HepG2 (cell line): ENCODE results near the gene RAD51AP1. TPM values are rescaled to one million over a fixed set of nuclear protein-coding genes. Genes with fewer than 3 reads are reported as not detected.

Experiments
- ARNT2 ChIP-seq: sonication (generic); formaldehyde crosslinking; IDR thresholded peaks from 2 replicates; pipeline ENCODE4 v1.8.0; 2022; ENCODE audit warnings: mild to moderate bottlenecking, low read depth, missing genetic modification reagents, moderate library complexity
- CCAR2 ChIP-seq: fragments of 200-400 bp; formaldehyde crosslinking; optimal IDR thresholded peaks from 2 replicates; pipeline ENCODE3; 2018; ENCODE audit warnings: low read depth, mild to moderate bottlenecking, low read length, moderate library complexity
- GABPA ChIP-seq, 2 experiments: IDR thresholded peaks; 2 replicates each; pipeline ENCODE4 v1.6.1; 2011 to 2016; ENCODE audit warnings: low read depth in 2 of 2, low read length in 1 of 2, missing biosample characterization in 1 of 2, missing genetic modification characterization in 1 of 2
- HIVEP1 ChIP-seq: sonication (generic); formaldehyde crosslinking; IDR thresholded peaks from 2 replicates; pipeline ENCODE4 v1.4.0; 2020; ENCODE audit warnings: mild to moderate bottlenecking, missing genetic modification reagents
- KDM5B ChIP-seq: sonication (generic); formaldehyde crosslinking; IDR thresholded peaks from 2 replicates; pipeline ENCODE4 v1.4.0; 2020; ENCODE audit warnings: missing genetic modification reagents, mild to moderate bottlenecking, borderline replicate concordance
- MLXIP ChIP-seq: sonication (generic); formaldehyde crosslinking; IDR thresholded peaks from 2 replicates; pipeline ENCODE4 v1.9.0; 2021; ENCODE audit warnings: missing genetic modification reagents, borderline replicate concordance
- PHF21A ChIP-seq: sonication (generic); formaldehyde crosslinking; IDR thresholded peaks from 2 replicates; pipeline ENCODE4 v1.5.0; 2020; ENCODE audit warnings: mild to moderate bottlenecking, missing genetic modification reagents
- RBFOX2 ChIP-seq: fragments of 200-400 bp; formaldehyde crosslinking; IDR thresholded peaks from 2 replicates; pipeline ENCODE4 v1.6.1; 2017; ENCODE audit warnings: low read depth, mild to moderate bottlenecking, low read length
- RFX1 ChIP-seq: fragments of 450-650 bp; IDR thresholded peaks from 2 replicates; pipeline ENCODE4 v1.6.1; 2017
- SMAD1 ChIP-seq: sonication (generic); formaldehyde crosslinking; IDR thresholded peaks from 2 replicates; pipeline ENCODE4 v1.4.0; 2020; ENCODE audit warnings: missing genetic modification reagents, low read depth, mild to moderate bottlenecking, borderline replicate concordance
- TARDBP ChIP-seq: sonication (generic); formaldehyde crosslinking; IDR thresholded peaks from 2 replicates; pipeline ENCODE4 v1.8.0; 2022; ENCODE audit warnings: mild to moderate bottlenecking, missing genetic modification reagents
- TCF7L2 ChIP-seq: IDR thresholded peaks from 2 replicates; pipeline ENCODE4 v1.6.1; 2011; ENCODE audit warnings: mild to moderate bottlenecking, low read depth, low read length, moderate library complexity
- TGIF2 ChIP-seq: IDR thresholded peaks from 2 replicates; pipeline ENCODE4 v1.6.1; 2016; ENCODE audit warnings: control low read depth, missing compliant biosample characterization
- YEATS2 ChIP-seq: sonication (generic); formaldehyde crosslinking; IDR thresholded peaks from 2 replicates; pipeline ENCODE4 v1.4.0; 2020; ENCODE audit warnings: missing genetic modification reagents, borderline replicate concordance
- YEATS4 ChIP-seq: sonication (generic); formaldehyde crosslinking; IDR thresholded peaks from 2 replicates; pipeline ENCODE4 v1.4.0; 2020; ENCODE audit warnings: missing genetic modification reagents, borderline replicate concordance
- polyA plus RNA-seq, 8 experiments: library from polyadenylated mRNA; depleted of rRNA in 3 of 8; stranded (reverse) in 7 of 8; unstranded in 1 of 8; fragments of >200 nt; fragmentation: Illumina TruSeq in 4 of 8; extraction: Trizol in 4 of 8; gene quantifications; 2 replicates each; pipeline versions ENCODE4 v1.2.1 to v1.2.3, GENCODE V29; 2011 to 2016; ENCODE audit warnings: low read depth in 4 of 8, missing spikeins in 1 of 8, mixed read lengths in 1 of 8; ENCODE audit not compliant: insufficient read depth in 1 of 8
- total RNA-seq, 5 experiments: library from RNA; depleted of rRNA; stranded (reverse); fragments of >200 nt; fragmentation: Illumina TruSeq; extraction: Trizol; gene quantifications; 2 replicates each; pipeline ENCODE4 v1.2.3, GENCODE V29; 2016; ENCODE audit warnings: low read depth in 1 of 5
- TF ChIP-seq, protein P1 (sequence below): IDR thresholded peaks from 2 replicates; pipeline ENCODE4 v1.6.1; 2016; ENCODE audit warnings: missing compliant biosample characterization, missing genetic modification reagents, borderline replicate concordance
- TF ChIP-seq, protein P2 (sequence below): conservative IDR thresholded peaks from 2 replicates; pipeline ENCODE4 v1.6.1; 2018; ENCODE audit warnings: missing genetic modification reagents
- TF ChIP-seq, protein P3 (sequence below): sonication (generic); formaldehyde crosslinking; IDR thresholded peaks from 2 replicates; pipeline ENCODE4 v1.9.0; 2022; ENCODE audit warnings: missing genetic modification reagents, mild to moderate bottlenecking, borderline replicate concordance
- TF ChIP-seq, protein P4 (sequence below): sonication (generic); formaldehyde crosslinking; IDR thresholded peaks from 2 replicates; pipeline ENCODE4 v1.4.0; 2020; ENCODE audit warnings: missing genetic modification reagents
- TF ChIP-seq, protein P5 (sequence below): sonication (generic); formaldehyde crosslinking; IDR thresholded peaks from 2 replicates; pipeline ENCODE4 v1.9.0; 2021; ENCODE audit warnings: missing genetic modification reagents, borderline replicate concordance

The RAD51AP1 gene
- total and polyA plus RNA-seq, 2 of the 13 experiments (the other 11 are each of a cell fraction or from before 2014, with no cell fraction given) = 16.6 to 49.3 TPM

GRCh38 chr12:4604684-4605193 lies 66.0 kb downstream of the RAD51AP1 start (continued):
- no peak for TF ChIP-seq TCF7L2
- no peak for TF ChIP-seq GABPA (IDR thresholded peaks at IDR 0.05; ENCODE audit: low read depth, low read length)
- no peak for TF ChIP-seq GABPA (CRISPR knock-in tag; IDR thresholded peaks at IDR 0.05; ENCODE audit: low read depth)
- TF ChIP-seq TGIF2 (CRISPR knock-in tag) = no peak
- no peak for TF ChIP-seq SMAD1 (CRISPR knock-in tag)
- TF ChIP-seq YEATS2 (CRISPR knock-in tag) = peak; percentile 79
- no peak for TF ChIP-seq RFX1
- peak; percentile 38; the same call in 1 of the 2 replicates for TF ChIP-seq RBFOX2
- TF ChIP-seq CCAR2 = peak; percentile 59
- TF ChIP-seq, protein P1, sequence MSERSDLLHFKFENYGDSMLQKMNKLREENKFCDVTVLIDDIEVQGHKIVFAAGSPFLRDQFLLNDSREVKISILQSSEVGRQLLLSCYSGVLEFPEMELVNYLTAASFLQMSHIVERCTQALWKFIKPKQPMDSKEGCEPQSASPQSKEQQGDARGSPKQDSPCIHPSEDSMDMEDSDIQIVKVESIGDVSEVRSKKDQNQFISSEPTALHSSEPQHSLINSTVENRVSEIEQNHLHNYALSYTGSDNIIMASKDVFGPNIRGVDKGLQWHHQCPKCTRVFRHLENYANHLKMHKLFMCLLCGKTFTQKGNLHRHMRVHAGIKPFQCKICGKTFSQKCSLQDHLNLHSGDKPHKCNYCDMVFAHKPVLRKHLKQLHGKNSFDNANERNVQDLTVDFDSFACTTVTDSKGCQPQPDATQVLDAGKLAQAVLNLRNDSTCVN (CRISPR knock-in tag) = peak; percentile 68; the same call in 1 of the 2 replicates
- TF ChIP-seq HIVEP1 (CRISPR knock-in tag) = peak; percentile 58; the same call in 1 of the 2 replicates
- peak; percentile 47; the same call in 1 of the 2 replicates for TF ChIP-seq PHF21A (CRISPR knock-in tag)
- TF ChIP-seq, protein P2, sequence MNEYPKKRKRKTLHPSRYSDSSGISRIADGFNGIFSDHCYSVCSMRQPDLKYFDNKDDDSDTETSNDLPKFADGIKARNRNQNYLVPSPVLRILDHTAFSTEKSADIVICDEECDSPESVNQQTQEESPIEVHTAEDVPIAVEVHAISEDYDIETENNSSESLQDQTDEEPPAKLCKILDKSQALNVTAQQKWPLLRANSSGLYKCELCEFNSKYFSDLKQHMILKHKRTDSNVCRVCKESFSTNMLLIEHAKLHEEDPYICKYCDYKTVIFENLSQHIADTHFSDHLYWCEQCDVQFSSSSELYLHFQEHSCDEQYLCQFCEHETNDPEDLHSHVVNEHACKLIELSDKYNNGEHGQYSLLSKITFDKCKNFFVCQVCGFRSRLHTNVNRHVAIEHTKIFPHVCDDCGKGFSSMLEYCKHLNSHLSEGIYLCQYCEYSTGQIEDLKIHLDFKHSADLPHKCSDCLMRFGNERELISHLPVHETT (CRISPR knock-in tag) = no peak
- TF ChIP-seq, protein P3, sequence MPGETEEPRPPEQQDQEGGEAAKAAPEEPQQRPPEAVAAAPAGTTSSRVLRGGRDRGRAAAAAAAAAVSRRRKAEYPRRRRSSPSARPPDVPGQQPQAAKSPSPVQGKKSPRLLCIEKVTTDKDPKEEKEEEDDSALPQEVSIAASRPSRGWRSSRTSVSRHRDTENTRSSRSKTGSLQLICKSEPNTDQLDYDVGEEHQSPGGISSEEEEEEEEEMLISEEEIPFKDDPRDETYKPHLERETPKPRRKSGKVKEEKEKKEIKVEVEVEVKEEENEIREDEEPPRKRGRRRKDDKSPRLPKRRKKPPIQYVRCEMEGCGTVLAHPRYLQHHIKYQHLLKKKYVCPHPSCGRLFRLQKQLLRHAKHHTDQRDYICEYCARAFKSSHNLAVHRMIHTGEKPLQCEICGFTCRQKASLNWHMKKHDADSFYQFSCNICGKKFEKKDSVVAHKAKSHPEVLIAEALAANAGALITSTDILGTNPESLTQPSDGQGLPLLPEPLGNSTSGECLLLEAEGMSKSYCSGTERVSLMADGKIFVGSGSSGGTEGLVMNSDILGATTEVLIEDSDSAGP = peak; percentile 62; the same call in 1 of the 2 replicates
- no peak for TF ChIP-seq ARNT2 (CRISPR knock-in tag)
- TF ChIP-seq TARDBP = no peak
- TF ChIP-seq YEATS4 (CRISPR knock-in tag) = peak; percentile 71; the same call in 1 of the 2 replicates
- TF ChIP-seq, protein P4, sequence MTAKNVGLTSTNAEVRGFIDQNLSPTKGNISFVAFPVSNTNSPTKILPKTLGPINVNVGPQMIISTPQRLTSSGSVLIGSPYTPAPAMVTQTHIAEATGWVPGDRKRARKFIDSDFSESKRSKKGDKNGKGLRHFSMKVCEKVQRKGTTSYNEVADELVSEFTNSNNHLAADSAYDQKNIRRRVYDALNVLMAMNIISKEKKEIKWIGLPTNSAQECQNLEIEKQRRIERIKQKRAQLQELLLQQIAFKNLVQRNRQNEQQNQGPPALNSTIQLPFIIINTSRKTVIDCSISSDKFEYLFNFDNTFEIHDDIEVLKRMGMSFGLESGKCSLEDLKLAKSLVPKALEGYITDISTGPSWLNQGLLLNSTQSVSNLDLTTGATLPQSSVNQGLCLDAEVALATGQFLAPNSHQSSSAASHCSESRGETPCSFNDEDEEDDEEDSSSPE = no peak
- TF ChIP-seq KDM5B (CRISPR knock-in tag) = peak; percentile 72; the same call in 1 of the 2 replicates
- TF ChIP-seq MLXIP = no peak
- TF ChIP-seq, protein P5, sequence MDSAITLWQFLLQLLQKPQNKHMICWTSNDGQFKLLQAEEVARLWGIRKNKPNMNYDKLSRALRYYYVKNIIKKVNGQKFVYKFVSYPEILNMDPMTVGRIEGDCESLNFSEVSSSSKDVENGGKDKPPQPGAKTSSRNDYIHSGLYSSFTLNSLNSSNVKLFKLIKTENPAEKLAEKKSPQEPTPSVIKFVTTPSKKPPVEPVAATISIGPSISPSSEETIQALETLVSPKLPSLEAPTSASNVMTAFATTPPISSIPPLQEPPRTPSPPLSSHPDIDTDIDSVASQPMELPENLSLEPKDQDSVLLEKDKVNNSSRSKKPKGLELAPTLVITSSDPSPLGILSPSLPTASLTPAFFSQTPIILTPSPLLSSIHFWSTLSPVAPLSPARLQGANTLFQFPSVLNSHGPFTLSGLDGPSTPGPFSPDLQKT (CRISPR knock-in tag) = no peak
